T-helper 1 cell (primary cell): Measurements from ENCODE around the gene FRMD5.
A peak's percentile ranks its signal among the peaks of the same experiment; 100 is the strongest.

ENCODE experiments used
- DNase-seq, 5 donors: peaks; one replicate each; pipeline ENCODE4 v3.0.0-alpha.2; 2012 to 2020

FRMD5 gene

GRCh38 chr15:43966646-43967045 is 228.4 kb downstream of the FRMD5 start:
- no peak for DNase-seq

GRCh38 chr15:43958861-43959330 is 236.2 kb downstream of the FRMD5 start:
- no peak for DNase-seq

DNA sequence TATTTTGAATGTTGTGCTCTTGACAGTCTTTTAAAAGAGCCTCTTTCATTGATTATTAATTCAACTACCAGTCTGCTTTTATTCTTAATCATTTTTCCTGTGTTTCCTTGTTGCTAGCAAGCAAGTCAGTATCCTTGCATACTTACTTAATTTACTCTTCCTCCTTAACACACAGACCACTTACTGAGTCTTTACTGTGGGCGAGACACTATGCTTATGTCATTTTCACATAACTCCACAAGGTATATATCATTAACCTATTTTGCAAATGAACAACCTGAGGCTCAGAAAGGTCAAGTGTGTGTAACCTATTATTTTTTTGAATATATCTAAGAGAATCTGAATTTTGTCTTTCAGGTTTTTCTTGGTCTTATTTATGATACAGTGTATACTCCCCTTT is 237.3 kb downstream of the FRMD5 start:
- no peak for DNase-seq

DNA sequence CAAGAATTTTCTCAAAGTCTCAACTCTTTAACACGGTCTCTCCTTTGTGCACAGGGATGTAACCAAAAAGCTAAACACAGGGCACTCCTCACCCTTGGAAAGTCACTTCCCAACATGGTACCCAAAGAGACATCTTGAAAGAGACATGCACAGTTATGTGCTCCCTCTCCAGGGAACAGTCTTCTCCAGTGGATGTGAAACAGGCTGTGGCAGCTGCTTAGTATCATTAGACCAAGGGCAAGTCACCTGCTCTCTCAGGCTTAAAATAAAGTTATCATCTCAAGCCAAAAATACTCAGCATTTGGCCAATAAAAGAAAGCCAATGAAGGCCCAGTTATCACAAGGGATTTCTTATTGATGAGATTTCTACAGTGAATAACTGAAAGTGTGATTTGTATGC is 239.9 kb downstream of the FRMD5 start:
- no peak for DNase-seq

GRCh38 chr15:43954181-43954621 is 240.9 kb downstream of the FRMD5 start:
- no peak for DNase-seq

DNA sequence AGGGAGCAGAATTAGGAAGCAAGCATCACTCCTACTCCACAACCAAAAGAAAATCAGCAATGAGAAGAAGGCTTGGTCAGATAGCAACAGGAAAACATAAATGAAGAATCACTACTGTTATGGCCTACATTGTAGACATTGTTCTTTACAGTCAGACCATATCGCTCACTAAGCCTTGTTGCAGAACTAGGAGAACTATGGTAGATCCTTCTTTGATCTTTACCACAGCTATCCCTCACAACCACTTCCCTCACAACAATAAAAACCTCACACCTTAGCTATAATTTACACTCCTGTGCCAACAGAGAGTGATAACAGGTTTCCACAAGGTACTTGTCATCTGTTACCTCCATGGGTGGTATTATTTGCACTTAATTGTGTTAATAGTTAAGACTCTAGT is 241.7 kb downstream of the FRMD5 start:
- no peak for DNase-seq

- DNase-seq, result no peak
Observed at GRCh38 chr15:43950531-43950930, 244.5 kb downstream of the FRMD5 start.

DNA sequence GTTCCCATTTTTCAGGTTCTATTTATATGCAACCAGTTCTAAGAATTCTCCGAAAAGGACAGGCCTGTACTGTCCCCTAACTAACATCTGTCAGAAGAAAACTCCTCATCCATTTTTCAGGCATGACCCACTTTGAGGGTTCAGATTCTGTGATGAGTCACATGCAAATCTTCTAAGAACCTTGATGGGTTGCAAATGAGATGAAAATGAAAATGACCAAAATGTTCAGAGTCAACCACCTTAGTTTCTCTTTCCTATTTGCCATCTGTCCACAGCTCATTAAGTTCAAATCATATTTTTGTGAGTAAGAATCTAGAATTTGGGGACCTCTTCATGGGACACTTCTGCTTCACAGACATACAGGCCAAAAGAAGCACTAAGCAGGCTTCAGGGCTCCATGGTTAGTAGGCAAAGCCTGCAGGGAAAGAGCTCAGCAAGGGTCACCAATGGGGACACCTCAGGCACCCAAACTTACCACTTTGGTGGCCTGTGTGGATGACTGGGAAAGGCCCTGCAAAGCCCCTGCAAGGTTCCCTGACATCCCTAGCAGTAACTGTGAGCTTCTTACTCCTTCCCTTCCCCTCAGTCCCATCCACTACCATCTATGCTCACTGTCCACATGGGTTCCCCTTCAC is 246.3 kb downstream of the FRMD5 start:
- DNase-seq, result peak in 1 of 5 donors; percentile 29

- no peak for DNase-seq
Observed at GRCh38 chr15:43943511-43943910, 251.6 kb downstream of the FRMD5 start.

- no peak for DNase-seq
Observed at GRCh38 chr15:43942194-43942593, 252.9 kb downstream of the FRMD5 start.

DNA sequence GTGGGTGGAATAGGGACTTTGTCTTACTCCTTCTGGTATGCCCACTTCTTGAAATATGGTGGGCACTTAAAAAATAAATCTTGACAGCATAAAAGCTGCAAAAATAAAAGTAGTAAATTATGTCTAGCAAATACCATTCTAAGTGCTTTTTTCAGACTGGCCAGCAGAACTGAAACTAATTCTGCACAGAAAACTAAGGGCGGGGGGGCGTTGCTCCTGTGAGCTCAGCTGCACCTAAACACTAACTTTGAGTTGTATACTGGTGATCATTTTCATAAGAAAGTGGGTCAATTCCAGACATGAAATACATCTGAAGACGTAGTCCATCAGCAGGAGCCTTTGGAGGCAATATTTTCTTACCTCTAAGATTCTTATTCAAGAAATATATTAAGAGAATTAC is 253.5 kb downstream of the FRMD5 start:
- DNase-seq, result no peak

DNA sequence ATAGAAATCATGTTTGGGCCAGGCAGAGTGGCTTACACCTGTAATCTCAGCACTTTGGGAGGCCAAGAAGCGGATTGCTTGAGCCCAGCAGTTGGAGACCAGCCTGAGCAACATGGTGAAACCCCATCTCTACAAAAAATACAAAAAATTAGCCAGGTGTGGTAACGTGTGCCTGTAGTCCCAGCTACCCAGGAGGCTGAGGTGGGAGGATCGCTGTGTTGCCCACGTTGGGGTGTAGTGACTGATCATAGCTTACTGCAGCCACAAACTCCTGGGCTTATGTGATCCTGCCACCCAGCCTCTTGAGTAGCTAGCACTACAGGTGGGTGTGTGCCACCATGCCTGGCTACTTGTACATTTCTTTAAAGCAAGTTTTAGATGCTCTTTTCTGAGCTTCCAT is 254.0 kb downstream of the FRMD5 start:
- DNase-seq, result no peak

DNA sequence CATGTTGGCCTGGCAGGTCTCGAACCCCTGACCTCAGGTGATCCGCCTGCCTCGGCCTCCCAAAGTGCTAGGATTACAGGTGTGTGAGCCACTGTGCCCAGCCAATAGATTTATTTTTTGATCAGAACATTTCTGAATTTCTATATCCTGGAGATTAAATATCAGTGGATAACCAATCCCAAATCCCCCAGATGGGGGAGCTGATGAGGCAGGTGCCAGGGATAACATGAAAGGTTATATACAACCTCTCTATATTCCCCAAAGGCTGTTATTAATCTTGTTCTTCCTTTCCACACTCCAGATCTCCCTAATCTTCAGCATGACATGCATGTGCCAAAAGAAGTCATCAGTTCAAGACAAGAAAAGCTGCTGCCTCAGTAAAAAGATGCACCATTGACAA is 256.0 kb downstream of the FRMD5 start:
- no peak for DNase-seq

DNA sequence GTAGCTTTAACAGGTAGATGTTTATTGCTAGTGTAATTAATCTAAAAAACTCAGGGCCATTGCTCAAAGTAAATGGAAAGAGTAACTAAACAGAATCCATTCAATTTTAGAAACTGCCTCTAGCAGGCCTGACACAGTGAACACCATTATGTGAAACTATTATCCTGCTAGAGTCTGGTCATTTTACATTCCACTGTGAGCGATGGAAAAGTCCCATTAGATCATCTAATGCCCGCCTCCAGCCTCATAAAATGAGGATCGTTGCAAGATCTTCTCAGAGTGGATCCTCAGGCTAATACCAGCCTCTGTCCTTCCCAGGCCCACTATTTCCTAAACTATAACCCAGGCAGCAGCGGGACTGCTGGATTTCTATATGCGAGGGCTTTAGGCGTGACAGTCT is 260.6 kb downstream of the FRMD5 start:
- DNase-seq, result no peak

DNA sequence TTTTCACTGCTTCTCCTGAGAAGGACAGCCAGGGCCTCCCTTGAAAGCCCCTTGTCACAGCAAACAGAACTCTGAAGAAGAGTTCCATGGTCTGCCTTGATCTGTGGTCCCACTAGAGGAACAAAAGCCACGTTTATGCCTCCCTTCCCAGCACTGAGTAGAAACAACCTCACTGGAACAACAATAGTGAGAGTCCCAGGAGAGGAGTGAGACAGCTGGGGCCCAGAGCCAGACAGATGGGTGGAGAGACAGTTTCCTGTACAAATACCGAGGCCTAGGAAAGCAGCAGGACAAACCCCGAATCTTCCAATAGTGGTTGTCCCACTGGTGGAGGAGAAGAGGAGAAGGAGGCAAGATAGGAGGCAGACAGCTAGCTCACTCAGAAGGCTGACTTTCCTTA is 262.2 kb downstream of the FRMD5 start:
- no peak for DNase-seq

DNA sequence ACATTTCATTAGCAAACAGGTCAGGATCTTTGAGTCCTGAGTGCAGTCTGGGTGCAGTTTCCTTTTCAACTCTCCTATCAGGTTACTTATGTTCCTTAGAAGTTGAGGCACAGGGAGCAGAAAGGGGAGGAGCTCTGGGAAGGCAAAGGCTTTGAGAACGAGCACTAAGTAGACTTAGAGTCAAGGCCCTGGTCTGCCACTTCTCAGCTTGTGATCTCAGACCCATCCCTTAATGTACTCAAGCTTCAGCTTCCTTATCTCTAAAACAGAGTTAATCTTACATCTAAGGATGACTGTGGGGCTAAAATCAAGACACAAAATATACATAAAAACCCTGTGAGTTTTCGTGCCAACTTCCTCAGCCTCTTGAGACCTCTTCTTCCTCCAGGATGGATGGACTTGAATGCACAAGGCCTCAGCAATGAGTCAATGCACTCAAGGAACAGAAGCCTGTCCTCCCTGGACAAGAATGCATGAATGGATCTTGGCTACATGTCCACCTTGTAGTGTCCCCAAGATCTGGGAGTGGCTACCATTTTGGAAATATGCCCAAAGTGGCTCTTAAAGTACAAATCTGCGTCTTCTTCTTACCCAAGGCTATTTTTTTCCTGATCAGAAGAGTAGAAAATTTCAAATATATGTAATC is 263.2 kb downstream of the FRMD5 start:
- DNase-seq, result no peak

- DNase-seq, result no peak
Observed at GRCh38 chr15:43931119-43931518, 264.0 kb downstream of the FRMD5 start.

- DNase-seq, result no peak
Observed at GRCh38 chr15:43930556-43930955, 264.5 kb downstream of the FRMD5 start.

DNA sequence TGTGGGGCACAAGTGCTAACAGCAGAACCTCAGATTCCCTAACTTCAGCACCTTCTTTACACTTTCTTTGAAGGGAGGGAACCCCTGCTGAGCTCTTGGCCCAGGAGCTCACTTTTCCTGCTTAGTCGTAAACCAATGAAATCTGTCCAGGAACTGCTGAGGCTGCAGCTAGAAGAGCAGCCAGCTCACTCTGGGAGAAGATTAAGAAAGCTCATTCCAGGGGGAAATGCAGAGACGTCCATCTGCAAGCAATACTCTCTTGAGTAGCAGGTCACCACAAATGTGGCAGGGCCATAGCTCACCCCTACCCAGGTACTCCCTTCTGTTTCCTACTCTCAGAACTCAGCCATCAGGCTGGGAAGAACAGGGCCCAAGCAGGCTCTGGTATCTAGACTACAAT is 265.0 kb downstream of the FRMD5 start:
- DNase-seq, result no peak

DNA sequence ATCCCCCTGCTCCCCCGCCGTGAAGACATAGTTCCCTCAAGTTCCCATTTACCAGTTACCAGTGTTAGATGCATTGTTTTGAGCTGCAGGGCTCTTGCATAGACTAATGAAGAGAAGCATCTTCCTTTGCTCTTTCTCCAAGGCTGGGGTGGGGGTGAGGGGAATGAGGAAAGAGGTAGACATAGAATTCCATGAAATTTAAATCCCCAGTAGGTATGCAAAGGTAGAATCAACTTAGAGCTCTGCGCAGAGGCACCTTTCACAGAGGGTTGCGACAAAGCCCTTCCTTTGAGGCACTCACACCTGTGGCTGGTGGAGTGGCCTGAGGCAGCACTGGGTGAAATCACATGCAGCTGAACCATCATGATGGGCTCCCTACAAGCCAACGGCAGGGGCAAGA is 266.9 kb downstream of the FRMD5 start:
- no peak for DNase-seq

DNA sequence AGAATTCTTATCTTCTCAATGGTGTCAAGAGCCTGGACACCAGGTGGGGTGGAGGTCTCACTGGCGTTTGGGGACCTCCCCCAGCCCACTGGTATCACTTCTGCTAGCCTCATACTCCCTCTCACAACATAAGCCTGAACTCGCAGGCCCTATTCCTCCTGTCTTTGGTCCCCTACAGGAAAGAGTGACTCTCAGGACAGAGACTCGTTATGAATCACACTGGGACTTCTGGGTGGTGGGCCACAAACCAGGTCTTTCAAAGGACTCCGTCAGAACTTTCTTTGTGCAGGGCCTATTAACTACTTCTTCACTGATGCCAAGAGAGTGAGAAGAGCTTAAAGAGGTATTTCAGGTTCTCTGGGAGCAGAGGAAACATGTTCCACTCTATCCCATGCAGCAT is 267.9 kb downstream of the FRMD5 start:
- no peak for DNase-seq

DNA sequence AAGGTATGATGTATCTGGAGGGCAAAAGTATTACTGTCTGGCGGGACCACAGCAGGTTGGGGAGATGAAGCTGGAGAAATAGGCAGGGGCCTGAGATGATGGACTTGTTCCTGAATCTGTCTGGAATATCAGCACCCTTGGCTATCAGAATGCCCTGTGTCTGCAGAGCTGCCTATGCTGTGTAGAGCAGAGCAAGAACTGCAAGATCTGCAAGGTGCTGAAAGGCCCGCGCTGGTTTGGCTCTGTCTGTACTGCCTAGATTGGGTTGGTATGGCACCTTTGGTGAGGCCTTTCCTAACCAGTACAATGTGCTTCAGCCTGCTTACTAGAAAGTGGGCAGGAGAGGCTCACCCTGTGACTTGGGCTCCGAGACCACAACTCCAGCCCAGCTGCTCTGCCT is 271.5 kb downstream of the FRMD5 start:
- no peak for DNase-seq

DNA sequence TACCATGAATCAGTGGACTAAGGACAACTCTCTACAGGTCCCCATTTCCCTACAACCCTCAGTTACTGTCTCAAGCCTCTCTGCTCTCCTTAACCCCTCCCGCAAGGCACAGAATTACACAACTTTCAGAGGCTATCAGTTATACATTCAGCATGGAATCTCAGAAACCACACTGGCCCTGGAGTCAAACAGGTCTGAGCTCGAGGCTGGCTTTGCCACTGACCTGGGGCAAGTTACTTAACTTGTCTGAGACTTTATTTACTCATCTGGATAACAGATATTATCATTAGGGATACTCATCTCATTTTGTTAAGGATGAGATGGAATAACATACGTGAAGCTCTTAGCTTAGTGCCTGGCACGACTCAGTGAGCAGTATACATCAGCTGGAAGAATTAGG is 273.1 kb downstream of the FRMD5 start:
- no peak for DNase-seq

GRCh38 chr15:43920815-43921214 is 274.3 kb downstream of the FRMD5 start:
- DNase-seq, result no peak

GRCh38 chr15:43920254-43920600 is 274.8 kb downstream of the FRMD5 start:
- DNase-seq, result no peak
